Brain microvascular endothelial cell (primary cell): Measurements from ENCODE around the gene TJP2.

Experiments used
- DNase-seq: peaks from one replicate; pipeline ENCODE4 v3.0.0-alpha.2; 2020
- H3K27ac ChIP-seq: fragments of 250-450 bp; sonication (Bioruptor Pico); 2 replicates; pipeline ENCODE4 v1.5.1; 2020; ENCODE audit warnings: mild to moderate bottlenecking, moderate library complexity
- H3K27me3 ChIP-seq: fragments of 250-450 bp; sonication (Bioruptor Pico); replicated peaks from 2 replicates; pipeline ENCODE4 v1.5.1; 2020; ENCODE audit warnings: mild to moderate bottlenecking
- H3K36me3 ChIP-seq: fragments of 250-450 bp; sonication (Bioruptor Pico); replicated peaks from 2 replicates; pipeline ENCODE4 v1.5.1; 2020; ENCODE audit warnings: mild to moderate bottlenecking
- H3K4me3 ChIP-seq: 2 replicates; pipeline ENCODE4 v1.5.1; 2011; ENCODE audit warnings: low read depth, mild to moderate bottlenecking, control low read depth, low read length, moderate library complexity
- in situ Hi-C: cut with HindIII; loops from 2 replicates; pipeline ENCODE4 v1.10.0; 2017; ENCODE audit warnings: low sequenced_read_pairs, low pct_ligation_motif_present
- TF ChIP-seq, protein P1 (sequence below): IDR thresholded peaks from 2 replicates; pipeline ENCODE4 v1.5.1; 2011; ENCODE audit warnings: low read depth, mild to moderate bottlenecking, moderate library complexity, low read length, control low read depth, inconsistent platforms; ENCODE audit errors: missing control alignments

TJP2 gene

DNA sequence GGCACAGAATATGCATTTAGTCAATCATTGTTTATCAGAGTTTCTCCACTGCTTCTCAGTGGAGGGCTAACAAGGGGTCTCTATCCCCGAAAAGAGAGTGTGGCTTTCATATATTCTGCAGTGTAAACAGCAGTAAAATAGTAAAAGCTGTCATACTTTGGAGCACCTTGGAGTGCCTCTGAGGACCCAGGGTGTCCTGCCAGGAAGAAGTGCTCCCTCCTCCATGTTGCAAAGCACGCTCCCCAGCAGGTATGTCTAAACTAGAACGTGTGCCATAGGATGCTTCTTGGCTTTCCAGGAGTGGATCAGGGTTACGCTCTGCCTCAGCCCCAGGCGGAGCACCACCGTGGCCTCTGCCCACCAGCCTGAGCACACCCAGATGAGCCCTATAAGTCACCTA lies 8.5 kb upstream of the TJP2 start:
- TF ChIP-seq, protein P1, sequence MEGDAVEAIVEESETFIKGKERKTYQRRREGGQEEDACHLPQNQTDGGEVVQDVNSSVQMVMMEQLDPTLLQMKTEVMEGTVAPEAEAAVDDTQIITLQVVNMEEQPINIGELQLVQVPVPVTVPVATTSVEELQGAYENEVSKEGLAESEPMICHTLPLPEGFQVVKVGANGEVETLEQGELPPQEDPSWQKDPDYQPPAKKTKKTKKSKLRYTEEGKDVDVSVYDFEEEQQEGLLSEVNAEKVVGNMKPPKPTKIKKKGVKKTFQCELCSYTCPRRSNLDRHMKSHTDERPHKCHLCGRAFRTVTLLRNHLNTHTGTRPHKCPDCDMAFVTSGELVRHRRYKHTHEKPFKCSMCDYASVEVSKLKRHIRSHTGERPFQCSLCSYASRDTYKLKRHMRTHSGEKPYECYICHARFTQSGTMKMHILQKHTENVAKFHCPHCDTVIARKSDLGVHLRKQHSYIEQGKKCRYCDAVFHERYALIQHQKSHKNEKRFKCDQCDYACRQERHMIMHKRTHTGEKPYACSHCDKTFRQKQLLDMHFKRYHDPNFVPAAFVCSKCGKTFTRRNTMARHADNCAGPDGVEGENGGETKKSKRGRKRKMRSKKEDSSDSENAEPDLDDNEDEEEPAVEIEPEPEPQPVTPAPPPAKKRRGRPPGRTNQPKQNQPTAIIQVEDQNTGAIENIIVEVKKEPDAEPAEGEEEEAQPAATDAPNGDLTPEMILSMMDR: no peak
- Histone ChIP-seq H3K36me3 (no peaks in the 10 kb centered on the region), H3K27ac (no peak overlapping the region), H3K4me3 (no peak overlapping the region), H3K27me3 (no peaks in the 10 kb centered on the region)
- DNase-seq: no peak
- in situ Hi-C loops: no loop called here

DNA sequence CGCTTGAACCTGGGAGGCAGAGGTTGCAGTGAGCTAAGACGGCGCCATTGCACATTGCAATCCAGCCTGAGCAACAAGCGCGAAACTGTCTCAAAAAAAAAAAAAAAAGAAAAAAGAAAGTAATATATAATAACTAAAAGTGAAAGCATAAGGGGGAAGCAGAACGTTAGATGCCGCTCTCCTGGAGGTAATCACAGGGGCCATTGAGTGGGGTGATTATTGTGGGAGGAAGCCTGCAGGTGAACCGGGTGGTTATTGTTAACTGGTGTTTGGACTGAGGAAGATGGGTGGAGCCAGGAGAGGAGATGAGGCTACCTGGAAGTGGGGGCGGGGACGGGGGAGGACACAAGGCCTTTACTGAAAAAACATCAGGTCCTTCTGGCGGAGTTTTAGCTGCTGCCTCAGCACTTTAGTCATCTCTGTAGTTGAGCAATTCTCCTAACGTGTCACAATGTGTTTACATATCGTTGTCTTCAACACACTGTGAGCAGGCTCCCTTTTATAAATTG lies 5.3 kb upstream of the TJP2 start:
- Histone ChIP-seq H3K36me3 (no peaks in the 10 kb centered on the region), H3K4me3 (no peak overlapping the region), H3K27ac (no peak overlapping the region), H3K27me3 (no peaks in the 10 kb centered on the region)
- in situ Hi-C loops: no loop called here
- DNase-seq: no peak
- TF ChIP-seq, protein P1: no peak

DNA sequence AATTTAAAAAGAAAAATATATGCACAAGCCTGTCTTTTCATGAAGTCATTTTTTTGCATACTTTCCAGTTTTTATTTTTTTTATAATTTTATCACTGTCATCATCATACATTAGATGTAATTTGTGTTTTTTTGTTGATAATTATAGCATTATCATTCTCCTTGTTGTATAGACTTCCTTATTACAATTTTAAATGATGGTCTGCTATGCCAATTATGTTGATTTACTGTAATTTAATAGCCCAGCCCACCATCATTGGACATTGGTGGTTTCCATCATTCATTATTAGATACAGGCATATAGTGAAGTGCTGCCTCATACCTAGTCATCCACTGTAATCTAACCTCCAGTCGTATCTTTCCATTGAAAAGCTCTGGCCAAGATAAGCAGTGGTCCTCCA lies 3.8 kb upstream of the TJP2 start:
- Histone ChIP-seq H3K4me3 (no peak overlapping the region), H3K36me3 (no peaks in the 10 kb centered on the region)

DNA sequence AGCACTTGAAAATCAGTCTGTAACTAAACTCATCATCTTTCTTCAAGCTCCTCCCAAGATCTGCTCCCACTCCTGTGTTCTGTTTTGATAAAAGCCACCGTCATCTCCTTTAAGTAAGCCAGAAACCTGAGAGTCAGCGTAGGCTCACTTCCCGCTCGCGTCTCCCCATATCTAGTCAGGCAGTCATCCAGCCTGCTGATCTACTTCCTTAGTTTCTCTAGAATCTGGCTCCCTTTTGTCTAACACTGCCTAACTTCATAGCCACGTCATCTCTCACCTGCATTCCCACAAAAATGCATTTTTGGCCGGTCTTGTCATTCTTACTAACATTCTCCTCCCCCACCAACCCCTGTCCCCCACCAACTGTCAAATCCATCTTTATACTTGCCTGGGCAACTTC lies 3.0 kb upstream of the TJP2 start:
- in situ Hi-C loops: no loop called here
- no peaks in the 10 kb centered on the region for H3K36me3 ChIP-seq
- DNase-seq: no peak
- H3K27me3 ChIP-seq: no peaks in the 10 kb centered on the region
- H3K27ac ChIP-seq: no peak overlapping the region
- H3K4me3 ChIP-seq: no peak overlapping the region
- TF ChIP-seq, protein P1: no peak

More for the DNA sequence above, 3.8 kb upstream of the TJP2 start:
- in situ Hi-C loops: no loop called here
- TF ChIP-seq, protein P1: no peak
- no peak for DNase-seq
- Histone ChIP-seq H3K27ac (no peak overlapping the region), H3K27me3 (no peaks in the 10 kb centered on the region)

DNA sequence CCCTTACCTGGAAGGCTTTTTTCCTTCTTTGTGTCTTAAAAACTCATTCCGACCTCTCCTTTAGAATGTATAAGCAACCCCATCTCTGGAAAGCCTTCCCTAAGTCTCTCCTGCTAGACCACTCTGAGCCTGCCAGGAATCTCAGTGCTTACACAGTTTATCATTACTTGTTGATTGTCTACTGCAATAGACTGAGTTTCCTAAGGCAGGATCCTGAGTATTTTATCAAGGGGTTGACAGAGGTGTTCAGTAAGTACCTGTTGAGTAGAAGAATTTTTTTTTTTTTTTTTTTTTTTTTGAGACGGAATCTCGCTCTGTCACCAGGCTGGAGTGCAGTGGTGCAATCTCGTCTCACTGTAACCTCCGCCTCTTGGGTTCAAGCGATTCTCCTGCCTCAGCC lies 2.6 kb upstream of the TJP2 start:
- H3K27ac ChIP-seq: no peak overlapping the region
- DNase-seq: no peak
- H3K36me3 ChIP-seq: no peaks in the 10 kb centered on the region
- H3K27me3 ChIP-seq: no peaks in the 10 kb centered on the region
- TF ChIP-seq, protein P1: no peak
- in situ Hi-C loops: no loop called here
- no peak overlapping the region for H3K4me3 ChIP-seq

DNA sequence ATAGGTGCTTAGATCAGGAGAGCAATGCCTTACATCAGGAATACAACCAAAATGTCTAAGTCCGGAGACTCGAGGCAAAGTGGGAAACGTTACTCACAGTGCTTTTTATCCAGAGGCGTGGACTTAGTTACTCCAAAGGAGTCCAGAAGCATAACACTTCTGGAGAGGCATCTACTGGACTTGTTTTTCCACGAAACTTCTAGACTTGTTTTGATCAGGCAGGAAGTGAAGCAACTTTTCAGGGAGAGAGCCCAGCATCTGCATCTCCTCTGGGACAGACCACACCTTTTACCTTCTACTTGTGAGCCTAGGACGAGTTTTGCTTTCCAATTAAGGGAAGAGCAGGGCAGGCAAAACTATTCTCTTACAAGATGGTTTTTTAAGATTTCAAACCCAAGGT lies 1.2 kb upstream of the TJP2 start:
- H3K27me3 ChIP-seq: no peaks in the 10 kb centered on the region
- in situ Hi-C loops: no loop called here
- DNase-seq: no peak
- TF ChIP-seq, protein P1: no peak
- H3K4me3 ChIP-seq: no peak overlapping the region
- no peak overlapping the region for H3K27ac ChIP-seq
- no peaks in the 10 kb centered on the region for H3K36me3 ChIP-seq
